Activated CD4-positive, alpha-beta T cell treated with anti-CD3 and anti-CD28 coated beads, Interleukin-2, amount 10 ng/mL, durations not matched to agents 7 days and 5 days (primary cell): Measurements from ENCODE around the gene CCDC70. TPM values are rescaled to one million over a fixed set of nuclear protein-coding genes. Genes with fewer than 3 reads are reported as not detected.
A peak's percentile ranks its signal among the peaks of the same experiment; 100 is the strongest.

Experiments
- CTCF ChIA-PET: fragments of 350-600 bp; sonication (Branson Sonifier 250); formaldehyde crosslinking; loops from one replicate; lab custom pipeline; 2021; ENCODE audit warnings: antibody characterized with exemption; lab: Charles Lee
- POLR2A ChIA-PET: fragments of 350-600 bp; sonication (Branson Sonifier 250); formaldehyde crosslinking; loops from one replicate; lab custom pipeline; 2021; ENCODE audit warnings: antibody characterized with exemption; lab: Charles Lee
- DNase-seq: peaks from one replicate; pipeline ENCODE4 v3.0.0-alpha.2; 2020
- H3K27ac Mint-ChIP-seq: one replicate; pipeline ENCODE4 v1.8.0; 2021; ENCODE audit warnings: mild to moderate bottlenecking, moderate library complexity, mixed read lengths
- H3K27me3 Mint-ChIP-seq: one replicate; pipeline ENCODE4 v1.8.0; 2021; ENCODE audit warnings: mixed read lengths
- H3K36me3 Mint-ChIP-seq: one replicate; pipeline ENCODE4 v1.8.0; 2021; ENCODE audit warnings: low read depth, mixed read lengths
- H3K4me1 Mint-ChIP-seq: one replicate; pipeline ENCODE4 v1.8.0; 2021; ENCODE audit warnings: mixed read lengths
- H3K4me3 Mint-ChIP-seq: one replicate; pipeline ENCODE4 v1.8.0; 2021; ENCODE audit warnings: mild to moderate bottlenecking, moderate library complexity, mixed read lengths
- H3K9me3 Mint-ChIP-seq: one replicate; pipeline ENCODE4 v1.8.0; 2021; ENCODE audit warnings: mixed read lengths
- total RNA-seq, 2 experiments: library from RNA; stranded (reverse); gene quantifications; one replicate each; pipeline ENCODE4 v1.2.3, GENCODE V29; 2021

The CCDC70 gene
- total RNA-seq, 2 experiments from 2014 or later = not detected

- Mint-ChIP-seq H3K27me3 (peaks cover 16% of the 10 kb centered on the region), H3K4me3 (no peak overlapping the region), H3K4me1 (peaks cover 12% of the 10 kb centered on the region), H3K27ac (no peak overlapping the region), H3K9me3 (no peaks in the 10 kb centered on the region), H3K36me3 (no peaks in the 10 kb centered on the region)
- DNase-seq = no peak
- CTCF ChIA-PET = interaction anchor here (1.3 to 1.8 kb wide), 2 partner anchors 24 to 36 kb away, joined by 3 to 6 read pairs; no protein-coding TSS in a partner anchor
- POLR2A ChIA-PET = no interaction called here
These were observed 15.0 kb upstream of the CCDC70 start for GRCh38 chr13:51846756-51847155.

- POLR2A ChIA-PET = no interaction called here
- Mint-ChIP-seq H3K27me3 (peaks cover 10% of the 10 kb centered on the region), H3K9me3 (no peaks in the 10 kb centered on the region), H3K36me3 (no peaks in the 10 kb centered on the region), H3K4me1 (peaks cover 12% of the 10 kb centered on the region), H3K4me3 (no peak overlapping the region), H3K27ac (no peak overlapping the region)
- CTCF ChIA-PET = interaction anchor here (1.6 kb wide), 2 partner anchors 21 to 33 kb away, joined by 5 to 6 read pairs; no protein-coding TSS in a partner anchor
- no peak for DNase-seq
These were observed 13.1 kb upstream of the CCDC70 start for GRCh38 chr13:51848674-51849073.

GRCh38 chr13:51849145-51850101 lies 12.3 kb upstream of the CCDC70 start:
- DNase-seq = peak; percentile 36
- Mint-ChIP-seq H3K9me3 (no peaks in the 10 kb centered on the region), H3K36me3 (no peaks in the 10 kb centered on the region), H3K27me3 (peaks cover 11% of the 10 kb centered on the region), H3K4me3 (no peak overlapping the region), H3K27ac (no peak overlapping the region), H3K4me1 (peaks cover 11% of the 10 kb centered on the region)
- ChIA-PET CTCF (interaction anchor here (0.6 to 1.6 kb wide), 5 partner anchors 10 to 33 kb away, joined by 3 to 6 read pairs (median 4); no protein-coding TSS in a partner anchor), POLR2A (no interaction called here)

- Mint-ChIP-seq H3K4me1 (no peaks in the 10 kb centered on the region), H3K36me3 (no peaks in the 10 kb centered on the region), H3K27me3 (peaks cover 15% of the 10 kb centered on the region), H3K9me3 (no peaks in the 10 kb centered on the region), H3K4me3 (no peak overlapping the region), H3K27ac (no peak overlapping the region)
- POLR2A ChIA-PET = no interaction called here
- CTCF ChIA-PET = no interaction called here
- DNase-seq = no peak
These were observed 5.6 kb upstream of the CCDC70 start for GRCh38 chr13:51856027-51856736.

- ChIA-PET POLR2A (no interaction called here), CTCF (no interaction called here)
- no peak for DNase-seq
- peaks cover 5% of the 10 kb centered on the region for H3K4me1 Mint-ChIP-seq
- no peaks in the 10 kb centered on the region for H3K9me3 Mint-ChIP-seq
- no peak overlapping the region for H3K27ac Mint-ChIP-seq
- H3K36me3 Mint-ChIP-seq = no peaks in the 10 kb centered on the region
- peaks cover 14% of the 10 kb centered on the region for H3K27me3 Mint-ChIP-seq
- no peak overlapping the region for H3K4me3 Mint-ChIP-seq
These were observed 4.8 kb upstream of the CCDC70 start for GRCh38 chr13:51856998-51857397.

- H3K4me1 Mint-ChIP-seq = peaks cover 10% of the 10 kb centered on the region
- ChIA-PET CTCF (interaction anchor here (1.7 kb wide), 1 partner anchor 13 kb away, joined by 4 read pairs; the partner anchor contains the start of gene TMEM272), POLR2A (no interaction called here)
- no peak overlapping the region for H3K27ac Mint-ChIP-seq
- peaks cover 14% of the 10 kb centered on the region for H3K27me3 Mint-ChIP-seq
- no peaks in the 10 kb centered on the region for H3K9me3 Mint-ChIP-seq
- DNase-seq = no peak
- H3K4me3 Mint-ChIP-seq = no peak overlapping the region
- no peaks in the 10 kb centered on the region for H3K36me3 Mint-ChIP-seq
These were observed 3.1 kb upstream of the CCDC70 start for GRCh38 chr13:51858433-51859247.

GRCh38 chr13:51862957-51863356 lies 1.2 kb downstream of the CCDC70 start:
- Mint-ChIP-seq H3K27ac (no peak overlapping the region), H3K9me3 (no peaks in the 10 kb centered on the region), H3K4me3 (no peak overlapping the region), H3K4me1 (peaks cover 10% of the 10 kb centered on the region), H3K36me3 (no peaks in the 10 kb centered on the region), H3K27me3 (peaks cover under 1% of the 10 kb centered on the region)
- ChIA-PET CTCF (interaction anchor here (1.6 kb wide), 1 partner anchor 27 kb away, joined by 3 read pairs; no protein-coding TSS in a partner anchor), POLR2A (no interaction called here)
- no peak for DNase-seq

- Mint-ChIP-seq H3K27me3 (peaks cover 8% of the 10 kb centered on the region), H3K4me1 (peaks cover 10% of the 10 kb centered on the region), H3K4me3 (no peak overlapping the region), H3K36me3 (no peaks in the 10 kb centered on the region), H3K27ac (no peak overlapping the region), H3K9me3 (no peaks in the 10 kb centered on the region)
- POLR2A ChIA-PET = no interaction called here
- CTCF ChIA-PET = no interaction called here
- no peak for DNase-seq
These were observed 4.1 kb downstream of the CCDC70 start for GRCh38 chr13:51865838-51866237.

- Mint-ChIP-seq H3K4me3 (no peak overlapping the region), H3K9me3 (no peaks in the 10 kb centered on the region), H3K27ac (no peak overlapping the region), H3K27me3 (peaks cover 8% of the 10 kb centered on the region), H3K36me3 (no peaks in the 10 kb centered on the region), H3K4me1 (peaks cover 5% of the 10 kb centered on the region)
- DNase-seq = no peak
- ChIA-PET POLR2A (no interaction called here), CTCF (no interaction called here)
These were observed 5.3 kb downstream of the CCDC70 start for GRCh38 chr13:51867062-51867461.

- H3K27ac Mint-ChIP-seq = no peak overlapping the region
- no peak overlapping the region for H3K4me3 Mint-ChIP-seq
- ChIA-PET CTCF (no interaction called here), POLR2A (no interaction called here)
- no peaks in the 10 kb centered on the region for H3K4me1 Mint-ChIP-seq
- H3K36me3 Mint-ChIP-seq = no peaks in the 10 kb centered on the region
- H3K9me3 Mint-ChIP-seq = no peaks in the 10 kb centered on the region
- peaks cover 8% of the 10 kb centered on the region for H3K27me3 Mint-ChIP-seq
- DNase-seq = no peak
These were observed 8.1 kb downstream of the CCDC70 start for GRCh38 chr13:51869916-51870315.

- no peaks in the 10 kb centered on the region for H3K9me3 Mint-ChIP-seq
- POLR2A ChIA-PET = no interaction called here
- H3K27ac Mint-ChIP-seq = no peak overlapping the region
- H3K36me3 Mint-ChIP-seq = no peaks in the 10 kb centered on the region
- H3K4me3 Mint-ChIP-seq = no peak overlapping the region
- CTCF ChIA-PET = no interaction called here
- H3K27me3 Mint-ChIP-seq = peaks cover 8% of the 10 kb centered on the region
- no peaks in the 10 kb centered on the region for H3K4me1 Mint-ChIP-seq
- no peak for DNase-seq
These were observed 8.8 kb downstream of the CCDC70 start for GRCh38 chr13:51870616-51871015.

GRCh38 chr13:51873117-51873798 lies 11.5 kb downstream of the CCDC70 start:
- no peak overlapping the region for H3K27ac Mint-ChIP-seq
- CTCF ChIA-PET = no interaction called here
- H3K4me1 Mint-ChIP-seq = no peaks in the 10 kb centered on the region
- POLR2A ChIA-PET = no interaction called here
- H3K9me3 Mint-ChIP-seq = no peaks in the 10 kb centered on the region
- no peak for DNase-seq
- peaks cover 5% of the 10 kb centered on the region for H3K27me3 Mint-ChIP-seq
- H3K4me3 Mint-ChIP-seq = no peak overlapping the region
- no peaks in the 10 kb centered on the region for H3K36me3 Mint-ChIP-seq
